Keratinocyte (primary cell): ENCODE data around the gene MBP. TPM values are rescaled to one million over a fixed set of nuclear protein-coding genes. Genes with fewer than 3 reads are reported as not detected.

ENCODE experiments used
- DNase-seq: peaks from one replicate; pipeline ENCODE4 v3.0.0-alpha.2; 2011; ENCODE audit warnings: low read depth, missing footprints, low spot score
- FAIRE-seq: peaks from 2 replicates; lab custom pipeline; 2011; peaks lifted over from hg19 to GRCh38; lab: Jason Lieb, UNC
- H2AFZ ChIP-seq: 2 replicates; pipeline ENCODE4 v1.6.0; 2012; ENCODE audit warnings: low read length, control low read depth, inconsistent platforms; ENCODE audit not compliant: control insufficient read depth
- H3K27ac ChIP-seq: 2 replicates; pipeline ENCODE4 v1.5.1; 2011; ENCODE audit warnings: low read length; ENCODE audit not compliant: control insufficient read depth, insufficient read depth
- H3K27me3 ChIP-seq: 3 replicates; pipeline ENCODE4 v1.6.0; 2011; ENCODE audit warnings: low read length; ENCODE audit not compliant: control insufficient read depth, insufficient read depth; ENCODE audit errors: extremely low read depth
- H3K36me3 ChIP-seq, 2 experiments: 2 replicates in 1 of 2; 3 replicates in 1 of 2; pipeline ENCODE4 v1.5.1; 2011; ENCODE audit warnings: low read length in 2 of 2, mild to moderate bottlenecking in 1 of 2; ENCODE audit not compliant: control insufficient read depth in 2 of 2, insufficient read depth in 2 of 2; ENCODE audit errors: extremely low read depth in 1 of 2
- H3K4me1 ChIP-seq: 3 replicates; pipeline ENCODE4 v1.5.1; 2011; ENCODE audit warnings: low read length; ENCODE audit not compliant: control insufficient read depth, insufficient read depth; ENCODE audit errors: extremely low read depth
- H3K4me2 ChIP-seq: 3 replicates; pipeline ENCODE4 v1.6.0; 2011; ENCODE audit warnings: low read depth, low read length; ENCODE audit not compliant: control insufficient read depth, insufficient read depth; ENCODE audit errors: extremely low read depth
- H3K4me3 ChIP-seq, 3 experiments: fragments of 200-600 bp in 1 of 3; sonication (generic) in 1 of 3; 2 replicates in 2 of 3; 3 replicates in 1 of 3; pipeline ENCODE4 v1.5.1; 2011 to 2016; ENCODE audit warnings: low read length in 3 of 3, mild to moderate bottlenecking in 3 of 3, control low read depth in 2 of 3, inconsistent platforms in 1 of 3, low read depth in 1 of 3, mixed read lengths in 1 of 3, mixed run types in 1 of 3, moderate library complexity in 1 of 3; ENCODE audit not compliant: control insufficient read depth in 2 of 3, insufficient read depth in 2 of 3; ENCODE audit errors: extremely low read depth in 1 of 3
- H3K79me2 ChIP-seq: 2 replicates; pipeline ENCODE4 v1.6.0; 2012; ENCODE audit warnings: low read length; ENCODE audit not compliant: control insufficient read depth, insufficient read depth
- H3K9ac ChIP-seq: 3 replicates; pipeline ENCODE4 v1.6.0; 2011; ENCODE audit warnings: low read length; ENCODE audit not compliant: control insufficient read depth, insufficient read depth; ENCODE audit errors: extremely low read depth
- H3K9me1 ChIP-seq: 3 replicates; pipeline ENCODE4 v1.6.0; 2011; ENCODE audit warnings: low read length; ENCODE audit not compliant: control insufficient read depth, insufficient read depth; ENCODE audit errors: extremely low read depth
- H3K9me3 ChIP-seq: 2 replicates; pipeline ENCODE4 v1.5.1; 2012; ENCODE audit warnings: low read depth, low read length; ENCODE audit not compliant: control insufficient read depth
- H4K20me1 ChIP-seq: 3 replicates; pipeline ENCODE4 v1.6.0; 2011; ENCODE audit warnings: low read length; ENCODE audit not compliant: control insufficient read depth, insufficient read depth; ENCODE audit errors: extremely low read depth
- CTCF ChIP-seq, 3 experiments: IDR thresholded peaks in 1 of 3; conservative IDR thresholded peaks in 1 of 3; optimal IDR thresholded peaks in 1 of 3; 2 replicates in 2 of 3; 3 replicates in 1 of 3; pipeline versions ENCODE3 to v1.5.1; 2011; ENCODE audit warnings: low read length in 3 of 3, mild to moderate bottlenecking in 3 of 3, moderate library complexity in 2 of 3, control low read depth in 1 of 3, inconsistent platforms in 1 of 3; ENCODE audit not compliant: insufficient read depth in 2 of 3; ENCODE audit errors: extremely low read depth in 1 of 3
- EZH2 ChIP-seq: IDR thresholded peaks from one replicate; pipeline ENCODE4 v1.6.1; 2012; ENCODE audit warnings: inconsistent platforms, mild to moderate bottlenecking, low read length, moderate library complexity
- dilution Hi-C: fragments of 300-500 bp; cut with MboI; formaldehyde crosslinking; loops from one replicate; pipeline ENCODE4 v1.7.0; 2020; ENCODE audit warnings: low sequenced_read_pairs; ENCODE audit not compliant: extremely low pct_ligation_motif_present
- polyA plus RNA-seq, 5 experiments: library from polyadenylated mRNA; depleted of rRNA in 3 of 5; stranded (reverse) in 3 of 5; stranded (forward) in 1 of 5; unstranded in 1 of 5; fragments of >200 nt; gene quantifications; 1 replicate in 1 of 5; 2 replicates in 3 of 5; 3 replicates in 1 of 5; pipeline versions ENCODE4 v1.2.1 to v1.2.3, GENCODE V29; 2011 to 2012; ENCODE audit warnings: missing spikeins in 2 of 5, low read depth in 1 of 5, low replicate concordance in 1 of 5

The MBP gene
- polyA plus RNA-seq, 1 donor (not counting 4 experiments of a cell fraction or from before 2014, with no cell fraction given), result 38.7 TPM

DNA sequence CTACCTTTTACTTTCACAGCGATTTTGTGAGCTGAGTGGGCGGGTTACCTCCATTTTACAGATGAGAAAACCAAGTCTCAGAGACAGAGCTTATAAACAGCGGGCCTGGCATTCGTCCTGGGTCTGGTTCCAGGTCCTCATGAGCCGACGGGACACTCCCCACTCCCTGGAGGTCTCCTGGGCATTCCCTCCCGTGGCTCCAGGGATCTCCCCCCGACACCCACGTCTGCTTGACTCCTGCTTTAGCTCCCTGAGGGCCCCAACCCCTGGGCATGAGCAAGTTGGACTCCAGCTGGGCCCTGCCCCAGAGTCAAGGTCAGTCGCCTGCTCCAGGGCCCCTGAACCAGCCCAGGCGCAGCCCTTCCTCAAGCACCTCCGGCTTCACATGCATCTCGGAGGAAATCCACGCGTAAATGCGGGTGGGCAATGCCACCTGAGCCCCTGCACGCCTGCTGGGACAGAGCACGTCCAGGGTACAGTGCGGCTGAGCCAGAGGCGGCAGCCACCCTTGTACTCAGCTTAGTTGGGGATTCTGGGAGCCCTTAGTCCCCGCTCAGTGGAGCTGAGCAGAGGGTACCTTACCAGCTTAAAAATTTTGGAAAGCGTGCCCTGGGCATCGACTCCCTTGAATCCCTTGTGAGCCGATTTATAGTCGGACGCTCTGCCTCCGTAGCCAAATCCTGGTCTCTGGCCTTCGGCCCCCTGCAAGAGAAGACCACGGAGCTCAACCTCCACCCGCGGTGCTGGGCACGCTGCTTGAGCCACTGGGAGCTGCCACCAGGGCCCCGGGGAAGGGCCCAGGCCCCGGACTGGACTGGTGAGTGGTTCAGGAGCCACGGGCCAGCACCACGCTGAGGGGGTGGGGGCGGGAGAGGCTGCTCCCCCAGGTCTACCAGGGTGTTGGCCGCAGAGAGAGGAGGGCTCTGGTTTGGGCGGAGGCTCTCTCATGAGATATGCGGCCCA lies 148.1 kb downstream of the MBP start:
- Histone ChIP-seq H3K27me3 (no peaks in the 10 kb centered on the region), H3K79me2 (no peaks in the 10 kb centered on the region), H3K4me1 (peaks cover 3% of the 10 kb centered on the region), H3K9me3 (no peaks in the 10 kb centered on the region), H3K27ac (no peak overlapping the region), H3K9me1 (no peaks in the 10 kb centered on the region), H2AFZ (no peak overlapping the region), H3K9ac (no peak overlapping the region), H3K4me2 (no peak overlapping the region), H3K36me3 (no peaks in the 10 kb centered on the region), H4K20me1 (no peaks in the 10 kb centered on the region), H3K4me3 (no peak overlapping the region)
- FAIRE-seq (no peak), DNase-seq (no peak)
- TF ChIP-seq EZH2, result no peak
- no peak for TF ChIP-seq CTCF (optimal IDR thresholded peaks at IDR 0.05 in 1 of 3, IDR thresholded peaks at IDR 0.05 in 1 of 3, conservative IDR thresholded peaks at IDR 0.05 in 1 of 3; ENCODE audit: extremely low read depth in 1 of 3, insufficient read depth in 2 of 3, low read length in 3 of 3)
- dilution Hi-C loops, result no loop called here

DNA sequence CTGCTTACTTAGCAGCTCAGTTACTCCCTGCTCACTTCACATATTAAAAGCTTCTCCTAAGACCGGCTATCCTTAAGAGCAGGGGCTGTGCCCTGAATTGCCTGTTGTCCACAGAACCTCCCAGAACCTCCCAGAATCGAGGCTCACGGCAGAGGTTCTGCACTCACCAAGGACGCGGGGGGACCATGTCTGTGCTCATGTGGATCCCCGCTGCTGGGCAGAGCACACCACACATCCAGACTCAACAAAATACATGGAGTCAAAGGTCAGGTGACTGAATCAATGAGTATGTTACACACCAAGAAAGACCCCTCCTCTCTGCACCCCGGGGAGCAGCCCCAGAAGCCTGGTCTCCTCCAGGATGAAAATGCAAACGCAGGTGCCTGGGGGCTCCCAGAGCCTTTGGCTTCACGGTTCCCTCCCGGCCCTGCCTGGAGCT lies 149.0 kb downstream of the MBP start:
- Histone ChIP-seq H3K9me1 (no peaks in the 10 kb centered on the region), H3K79me2 (no peaks in the 10 kb centered on the region), H3K4me1 (peaks cover 3% of the 10 kb centered on the region), H2AFZ (no peak overlapping the region), H3K27me3 (no peaks in the 10 kb centered on the region), H3K36me3 (no peaks in the 10 kb centered on the region), H3K27ac (no peak overlapping the region), H4K20me1 (no peaks in the 10 kb centered on the region), H3K4me2 (no peak overlapping the region), H3K9me3 (no peaks in the 10 kb centered on the region), H3K4me3 (no peak overlapping the region), H3K9ac (no peak overlapping the region)
- TF ChIP-seq CTCF (optimal IDR thresholded peaks at IDR 0.05 in 1 of 3, IDR thresholded peaks at IDR 0.05 in 1 of 3, conservative IDR thresholded peaks at IDR 0.05 in 1 of 3; ENCODE audit: extremely low read depth in 1 of 3, insufficient read depth in 2 of 3, low read length in 3 of 3) (no peak), EZH2 (no peak)
- FAIRE-seq (no peak), DNase-seq (no peak)
- dilution Hi-C loops, result no loop called here
